ENCODE data around the gene STAM2.

- TF ChIP-seq CTCF (conservative IDR thresholded peaks at IDR 0.05; ENCODE audit: low read length) (no peak), EZH2phosphoT487 (IDR thresholded peaks at IDR 0.05; ENCODE audit: borderline replicate concordance) (no peak)
Observed at GRCh38 chr2:152183401-152184073, 8.0 kb upstream of the STAM2 start.

All from Loucy (cell line).